D341Med (cell line): ENCODE data around the gene TRIM44.
"Not testable (repeated sequence)": the region's sequence is repeated elsewhere in the genome, so short reads cannot be mapped to it uniquely, and the experiment has no call there.

Source experiments
- DNase-seq: peaks from one replicate; pipeline ENCODE4 v3.0.0; 2012; ENCODE audit warnings: low spot score

Gene TRIM44

GRCh38 chr11:35815556-35816315 lies 153.2 kb downstream of the TRIM44 start:
- DNase-seq, result no peak

GRCh38 chr11:35820614-35821013 lies 158.0 kb downstream of the TRIM44 start:
- DNase-seq, result no peak

- DNase-seq, result no peak
These were observed 160.4 kb downstream of the TRIM44 start for GRCh38 chr11:35822815-35823495.

GRCh38 chr11:35823742-35824298 lies 161.2 kb downstream of the TRIM44 start:
- no peak for DNase-seq

GRCh38 chr11:35825386-35825785 lies 162.8 kb downstream of the TRIM44 start:
- DNase-seq, result no peak

GRCh38 chr11:35826006-35826405 lies 163.4 kb downstream of the TRIM44 start:
- no peak for DNase-seq

- DNase-seq, result no peak
These were observed 164.4 kb downstream of the TRIM44 start for GRCh38 chr11:35826949-35827348.

GRCh38 chr11:35836205-35836604 lies 173.6 kb downstream of the TRIM44 start:
- no peak for DNase-seq

GRCh38 chr11:35838071-35838470 lies 175.5 kb downstream of the TRIM44 start:
- DNase-seq, result no peak

- not testable (repeated sequence) for DNase-seq
These were observed 176.3 kb downstream of the TRIM44 start for GRCh38 chr11:35838697-35839367.

- no peak for DNase-seq
These were observed 177.0 kb downstream of the TRIM44 start for GRCh38 chr11:35839368-35840161.

- no peak for DNase-seq
These were observed 179.2 kb downstream of the TRIM44 start for GRCh38 chr11:35841733-35842132.

- no peak for DNase-seq
These were observed 180.4 kb downstream of the TRIM44 start for GRCh38 chr11:35842958-35843357.

- no peak for DNase-seq
These were observed 182.0 kb downstream of the TRIM44 start for GRCh38 chr11:35844579-35844978.

GRCh38 chr11:35845860-35846259 lies 183.3 kb downstream of the TRIM44 start:
- DNase-seq, result no peak

- DNase-seq, result no peak
These were observed 184.3 kb downstream of the TRIM44 start for GRCh38 chr11:35846874-35847273.

- DNase-seq, result no peak
These were observed 184.9 kb downstream of the TRIM44 start for GRCh38 chr11:35847473-35847872.

GRCh38 chr11:35848616-35849015 lies 186.0 kb downstream of the TRIM44 start:
- no peak for DNase-seq

GRCh38 chr11:35850191-35850590 lies 187.6 kb downstream of the TRIM44 start:
- no peak for DNase-seq

GRCh38 chr11:35851342-35851741 lies 188.8 kb downstream of the TRIM44 start:
- DNase-seq, result no peak

- DNase-seq, result no peak
These were observed 189.5 kb downstream of the TRIM44 start for GRCh38 chr11:35852056-35852455.

GRCh38 chr11:35853971-35854370 lies 191.4 kb downstream of the TRIM44 start:
- no peak for DNase-seq
